HG03521 (cell line): ENCODE data around the gene TLE3.

Source experiments
- ATAC-seq: cut with Tn5 transposase; IDR thresholded peaks from one replicate; pipeline ENCODE4 v1.9.1; 2021; ENCODE audit warnings: mild to moderate bottlenecking, moderate library complexity; ENCODE audit not compliant: unreplicated experiment

TLE3 gene

GRCh38 chr15:70013656-70014313 lies 83.9 kb downstream of the TLE3 start:
- no peak for ATAC-seq

GRCh38 chr15:70012895-70013294 lies 84.8 kb downstream of the TLE3 start:
- no peak for ATAC-seq

GRCh38 chr15:70008697-70009290 lies 88.9 kb downstream of the TLE3 start:
- ATAC-seq: no peak

GRCh38 chr15:70006259-70007147 lies 91.2 kb downstream of the TLE3 start:
- ATAC-seq: no peak

GRCh38 chr15:70004826-70005225 lies 92.9 kb downstream of the TLE3 start:
- ATAC-seq: no peak

- no peak for ATAC-seq
Measured at GRCh38 chr15:70002897-70003296, 94.8 kb downstream of the TLE3 start.

GRCh38 chr15:70001859-70002258 lies 95.9 kb downstream of the TLE3 start:
- no peak for ATAC-seq

- ATAC-seq: no peak
Measured at GRCh38 chr15:69999392-70000085, 98.2 kb downstream of the TLE3 start.

GRCh38 chr15:69998541-69999391 lies 99.0 kb downstream of the TLE3 start:
- no peak for ATAC-seq

GRCh38 chr15:69997813-69998212 lies 99.9 kb downstream of the TLE3 start:
- no peak for ATAC-seq
